Hepatocyte (in vitro differentiated cells): ENCODE data around the gene DTNBP1. TPM values are rescaled to one million over a fixed set of nuclear protein-coding genes. Genes with fewer than 3 reads are reported as not detected.

ENCODE experiments used
- DNase-seq: peaks from one replicate; pipeline ENCODE4 v3.0.0-alpha.2; 2016; ENCODE audit warnings: low spot score
- H2AFZ ChIP-seq: fragments of 200-600 bp; sonication (generic); 2 replicates; pipeline ENCODE4 v1.6.0; 2016; ENCODE audit warnings: antibody characterized with exemption, mild to moderate bottlenecking
- H3K27ac ChIP-seq: fragments of 200-600 bp; sonication (generic); 2 replicates; pipeline ENCODE4 v1.5.1; 2016; ENCODE audit warnings: mild to moderate bottlenecking
- H3K27me3 ChIP-seq: fragments of 200-600 bp; sonication (generic); 2 replicates; pipeline ENCODE4 v1.6.1; 2016
- H3K36me3 ChIP-seq: fragments of 200-600 bp; sonication (generic); replicated peaks from 2 replicates; pipeline ENCODE4 v1.5.1; 2016; ENCODE audit warnings: low read depth; ENCODE audit not compliant: insufficient read depth
- H3K4me1 ChIP-seq: fragments of 200-600 bp; sonication (generic); 2 replicates; pipeline ENCODE4 v1.5.1; 2016; ENCODE audit warnings: mild to moderate bottlenecking, moderate library complexity; ENCODE audit not compliant: insufficient read depth
- H3K4me2 ChIP-seq: fragments of 200-600 bp; sonication (generic); 2 replicates; pipeline ENCODE4 v1.6.0; 2016
- H3K4me3 ChIP-seq: fragments of 200-600 bp; sonication (generic); 2 replicates; pipeline ENCODE4 v1.5.1; 2016; ENCODE audit warnings: mild to moderate bottlenecking
- H3K79me2 ChIP-seq: fragments of 200-600 bp; sonication (generic); 2 replicates; pipeline ENCODE4 v1.6.0; 2017; ENCODE audit warnings: mild to moderate bottlenecking
- H3K9me2 ChIP-seq: fragments of 200-600 bp; sonication (generic); replicated peaks from 2 replicates; pipeline ENCODE4 v1.6.0; 2017; ENCODE audit warnings: mild to moderate bottlenecking; ENCODE audit not compliant: insufficient read depth
- H3K9me3 ChIP-seq: fragments of 200-600 bp; sonication (generic); 2 replicates; pipeline ENCODE4 v1.5.1; 2016; ENCODE audit warnings: low read depth, mild to moderate bottlenecking
- H4K20me1 ChIP-seq: fragments of 200-600 bp; sonication (generic); 2 replicates; pipeline ENCODE4 v1.6.0; 2016; ENCODE audit warnings: mild to moderate bottlenecking; ENCODE audit not compliant: insufficient read depth, poor library complexity, severe bottlenecking
- CTCF ChIP-seq: fragments of 200-600 bp; sonication (generic); IDR thresholded peaks from 2 replicates; pipeline ENCODE4 v1.5.1; 2016; ENCODE audit warnings: antibody characterized with exemption, mild to moderate bottlenecking; ENCODE audit not compliant: poor library complexity
- EZH2 ChIP-seq: fragments of 200-600 bp; sonication (generic); IDR thresholded peaks from 2 replicates; pipeline ENCODE4 v1.6.1; 2016; ENCODE audit warnings: antibody characterized with exemption, mild to moderate bottlenecking, borderline replicate concordance
- EZH2phosphoT487 ChIP-seq: fragments of 200-600 bp; sonication (generic); IDR thresholded peaks from one replicate; pipeline ENCODE4 v1.6.1; 2018; ENCODE audit warnings: antibody characterized with exemption, mild to moderate bottlenecking, low read depth, moderate library complexity; ENCODE audit not compliant: unreplicated experiment, severe bottlenecking
- WGBS: methylation state at CpG from one replicate; pipeline ENCODE4 v1.1.6; 2016; ENCODE audit warnings: low lambda C conversion rate; ENCODE audit errors: missing lambda C conversion rate; 5-methylcytosine and 5-hydroxymethylcytosine counted together
- polyA plus RNA-seq: library from polyadenylated mRNA; unstranded; fragments of >200 nt; fragmentation: Nextera tagmentation; extraction: Ambion mirVana; gene quantifications from 2 replicates; pipeline ENCODE4 v1.2.1, GENCODE V29; 2016
- total RNA-seq: library from RNA; depleted of rRNA; stranded (reverse); fragments of >200 nt; gene quantifications from 2 replicates; pipeline ENCODE4 v1.2.3, GENCODE V29; 2014

Gene DTNBP1
- total and polyA plus RNA-seq, 2 experiments from 2014 or later: 3.4 to 25.6 TPM

- Histone ChIP-seq H3K4me3 (no peak overlapping the region), H3K4me2 (no peak overlapping the region), H3K36me3 (no peaks in the 10 kb centered on the region), H2AFZ (no peak overlapping the region), H3K4me1 (peaks cover 4% of the 10 kb centered on the region), H3K9me2 (no peaks in the 10 kb centered on the region), H4K20me1 (no peaks in the 10 kb centered on the region), H3K27me3 (no peaks in the 10 kb centered on the region), H3K27ac (no peak overlapping the region), H3K79me2 (peaks cover 5% of the 10 kb centered on the region), H3K9me3 (no peaks in the 10 kb centered on the region)
- TF ChIP-seq EZH2phosphoT487 (no peak), CTCF (no peak), EZH2 (no peak)
- DNase-seq: no peak
- WGBS: 96% methylated on average over 6 of the region's 6 CpGs
These were observed 108.1 kb downstream of the DTNBP1 start for GRCh38 chr6:15554728-15555100.

GRCh38 chr6:15553736-15554294 is 109.0 kb downstream of the DTNBP1 start:
- no peak overlapping the region for H3K27ac ChIP-seq
- H3K9me2 ChIP-seq: no peaks in the 10 kb centered on the region
- peaks cover 4% of the 10 kb centered on the region for H3K4me1 ChIP-seq
- H2AFZ ChIP-seq: no peak overlapping the region
- 98% methylated on average over 4 of the region's 4 CpGs for WGBS
- H3K4me3 ChIP-seq: no peak overlapping the region
- no peaks in the 10 kb centered on the region for H3K36me3 ChIP-seq
- H3K79me2 ChIP-seq: peaks cover 5% of the 10 kb centered on the region
- no peaks in the 10 kb centered on the region for H4K20me1 ChIP-seq
- no peak for TF ChIP-seq EZH2phosphoT487
- TF ChIP-seq CTCF: no peak
- TF ChIP-seq EZH2: no peak
- no peaks in the 10 kb centered on the region for H3K9me3 ChIP-seq
- H3K27me3 ChIP-seq: no peaks in the 10 kb centered on the region
- DNase-seq: no peak
- H3K4me2 ChIP-seq: no peak overlapping the region

- TF ChIP-seq CTCF (no peak), EZH2 (no peak), EZH2phosphoT487 (no peak)
- DNase-seq: no peak
- H3K4me2 ChIP-seq: no peak overlapping the region
- H3K4me1 ChIP-seq: peaks cover 4% of the 10 kb centered on the region
- no peaks in the 10 kb centered on the region for H3K9me2 ChIP-seq
- H3K79me2 ChIP-seq: peaks cover 5% of the 10 kb centered on the region
- H3K9me3 ChIP-seq: no peaks in the 10 kb centered on the region
- no peaks in the 10 kb centered on the region for H3K27me3 ChIP-seq
- 91% methylated on average over 2 of the region's 2 CpGs for WGBS
- no peaks in the 10 kb centered on the region for H3K36me3 ChIP-seq
- no peaks in the 10 kb centered on the region for H4K20me1 ChIP-seq
- H3K27ac ChIP-seq: no peak overlapping the region
- H2AFZ ChIP-seq: no peak overlapping the region
- H3K4me3 ChIP-seq: no peak overlapping the region
These were observed 109.8 kb downstream of the DTNBP1 start for GRCh38 chr6:15553031-15553430.
